Tibial nerve (tissue), 4 donors: Measurements from ENCODE around the gene GNA12.

Experiments used
- EP300 ChIP-seq, 2 donors: sonication (generic); formaldehyde crosslinking; IDR thresholded peaks; one replicate each; pipeline ENCODE4 v1.6.1; 2017; ENCODE audit warnings: antibody characterized with exemption in 2 of 2, mild to moderate bottlenecking in 1 of 2
- POLR2A ChIP-seq, 2 donors: fragments of 450-650 bp; IDR thresholded peaks; one replicate each; pipeline ENCODE4 v1.6.1; 2017; ENCODE audit warnings: antibody characterized with exemption in 2 of 2, mild to moderate bottlenecking in 2 of 2, moderate library complexity in 2 of 2
- TF ChIP-seq, protein P1 (sequence below), 5 experiments: fragments of 200-600 bp in 3 of 5; fragments of 450-650 bp in 2 of 5; sonication (generic) in 3 of 5; IDR thresholded peaks; one replicate each; pipeline ENCODE4 v1.5.1; 2016 to 2019; ENCODE audit warnings: antibody characterized with exemption in 5 of 5, mild to moderate bottlenecking in 3 of 5, moderate library complexity in 2 of 5

DNA sequence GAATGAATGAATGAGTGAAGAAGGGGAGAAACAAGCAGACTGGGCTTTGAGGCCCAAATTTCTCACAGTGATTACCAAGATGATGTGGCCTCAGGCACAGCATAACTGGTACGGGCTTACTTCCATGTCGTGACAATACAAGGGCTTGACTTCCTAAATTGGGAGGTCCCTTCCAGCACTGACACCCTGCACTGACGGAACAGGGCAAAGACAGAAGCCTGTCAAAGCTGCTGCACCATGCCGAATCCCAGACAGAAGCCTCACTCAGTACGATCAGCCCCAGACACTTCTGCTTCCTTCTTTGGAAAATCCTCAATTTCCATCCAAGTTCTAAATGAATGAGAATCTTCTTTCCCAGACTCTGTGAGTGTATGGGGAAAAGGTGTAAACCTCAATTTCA is 51.9 kb downstream of the GNA12 start:
- TF ChIP-seq, protein P1, sequence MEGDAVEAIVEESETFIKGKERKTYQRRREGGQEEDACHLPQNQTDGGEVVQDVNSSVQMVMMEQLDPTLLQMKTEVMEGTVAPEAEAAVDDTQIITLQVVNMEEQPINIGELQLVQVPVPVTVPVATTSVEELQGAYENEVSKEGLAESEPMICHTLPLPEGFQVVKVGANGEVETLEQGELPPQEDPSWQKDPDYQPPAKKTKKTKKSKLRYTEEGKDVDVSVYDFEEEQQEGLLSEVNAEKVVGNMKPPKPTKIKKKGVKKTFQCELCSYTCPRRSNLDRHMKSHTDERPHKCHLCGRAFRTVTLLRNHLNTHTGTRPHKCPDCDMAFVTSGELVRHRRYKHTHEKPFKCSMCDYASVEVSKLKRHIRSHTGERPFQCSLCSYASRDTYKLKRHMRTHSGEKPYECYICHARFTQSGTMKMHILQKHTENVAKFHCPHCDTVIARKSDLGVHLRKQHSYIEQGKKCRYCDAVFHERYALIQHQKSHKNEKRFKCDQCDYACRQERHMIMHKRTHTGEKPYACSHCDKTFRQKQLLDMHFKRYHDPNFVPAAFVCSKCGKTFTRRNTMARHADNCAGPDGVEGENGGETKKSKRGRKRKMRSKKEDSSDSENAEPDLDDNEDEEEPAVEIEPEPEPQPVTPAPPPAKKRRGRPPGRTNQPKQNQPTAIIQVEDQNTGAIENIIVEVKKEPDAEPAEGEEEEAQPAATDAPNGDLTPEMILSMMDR (IDR thresholded peaks at IDR 0.05) = no peak
- no peak for TF ChIP-seq POLR2A (IDR thresholded peaks at IDR 0.05)
- no peak for TF ChIP-seq EP300 (IDR thresholded peaks at IDR 0.05)
